Loucy (cell line): Measurements from ENCODE around the gene ADD2.

Source experiments
- EZH2phosphoT487 ChIP-seq: fragments of 200-600 bp; IDR thresholded peaks from 2 replicates; pipeline ENCODE4 v1.6.1; 2018; ENCODE audit warnings: antibody characterized with exemption, mild to moderate bottlenecking, moderate library complexity, borderline replicate concordance
- TF ChIP-seq, protein P1 (sequence below): fragments of 200-600 bp; sonication (generic); conservative IDR thresholded peaks from 2 replicates; pipeline ENCODE4 v1.5.1; 2014; ENCODE audit warnings: mild to moderate bottlenecking, antibody characterized with exemption, low read length

DNA sequence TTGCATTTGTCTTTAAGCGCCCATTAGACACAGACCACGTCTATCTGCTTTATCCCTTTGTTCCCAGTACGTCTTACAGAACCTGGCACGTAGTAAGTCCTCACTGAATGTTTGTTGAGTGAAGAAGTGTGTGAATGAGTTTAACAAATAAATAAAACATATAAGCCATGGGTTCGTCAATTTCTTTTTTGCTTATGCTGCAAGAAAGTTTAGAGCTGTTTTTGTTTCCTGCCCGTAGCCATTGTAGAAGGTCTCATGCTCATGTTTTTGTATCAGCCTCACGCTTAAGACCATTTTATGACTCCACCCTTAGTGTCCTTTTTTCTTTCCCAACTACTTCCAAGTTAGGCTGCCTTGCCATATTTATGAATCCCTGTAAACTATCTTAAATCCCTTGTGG lies 2.5 kb downstream of the ADD2 start:
- TF ChIP-seq, protein P1, sequence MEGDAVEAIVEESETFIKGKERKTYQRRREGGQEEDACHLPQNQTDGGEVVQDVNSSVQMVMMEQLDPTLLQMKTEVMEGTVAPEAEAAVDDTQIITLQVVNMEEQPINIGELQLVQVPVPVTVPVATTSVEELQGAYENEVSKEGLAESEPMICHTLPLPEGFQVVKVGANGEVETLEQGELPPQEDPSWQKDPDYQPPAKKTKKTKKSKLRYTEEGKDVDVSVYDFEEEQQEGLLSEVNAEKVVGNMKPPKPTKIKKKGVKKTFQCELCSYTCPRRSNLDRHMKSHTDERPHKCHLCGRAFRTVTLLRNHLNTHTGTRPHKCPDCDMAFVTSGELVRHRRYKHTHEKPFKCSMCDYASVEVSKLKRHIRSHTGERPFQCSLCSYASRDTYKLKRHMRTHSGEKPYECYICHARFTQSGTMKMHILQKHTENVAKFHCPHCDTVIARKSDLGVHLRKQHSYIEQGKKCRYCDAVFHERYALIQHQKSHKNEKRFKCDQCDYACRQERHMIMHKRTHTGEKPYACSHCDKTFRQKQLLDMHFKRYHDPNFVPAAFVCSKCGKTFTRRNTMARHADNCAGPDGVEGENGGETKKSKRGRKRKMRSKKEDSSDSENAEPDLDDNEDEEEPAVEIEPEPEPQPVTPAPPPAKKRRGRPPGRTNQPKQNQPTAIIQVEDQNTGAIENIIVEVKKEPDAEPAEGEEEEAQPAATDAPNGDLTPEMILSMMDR: no peak
- TF ChIP-seq EZH2phosphoT487: no peak
